Heart left ventricle (tissue), 16 donors: Measurements from ENCODE around the gene FAM167B. TPM values are rescaled to one million over a fixed set of nuclear protein-coding genes. Genes with fewer than 3 reads are reported as not detected.
"Not testable (repeated sequence)": the region's sequence is repeated elsewhere in the genome, so short reads cannot be mapped to it uniquely, and the experiment has no call there.

ENCODE experiments used
- ATAC-seq, 4 donors: fragments of 200-7000 bp; cut with Tn5 transposase; one replicate each; pipeline ENCODE4 v1.9.1; 2020 to 2022; ENCODE audit warnings: moderate library complexity in 4 of 4, mild to moderate bottlenecking in 3 of 4, moderate number of reproducible peaks in 1 of 4
- DNase-seq, 5 donors: peaks; one replicate each; pipeline ENCODE4 v3.0.0-alpha.2; 2020
- H3K27ac ChIP-seq, 12 donors: fragments of 200-600 bp; sonication (generic) in 4 of 12; one replicate each; pipeline versions ENCODE4 v1.5.0 to v1.8.0; 2016 to 2022; ENCODE audit warnings: mild to moderate bottlenecking in 2 of 12
- H3K27me3 ChIP-seq, 9 donors: fragments of 200-600 bp; sonication (generic) in 2 of 9; one replicate each; pipeline versions ENCODE4 v1.5.1 to v1.8.0; 2016 to 2022; ENCODE audit warnings: mild to moderate bottlenecking in 3 of 9
- H3K36me3 ChIP-seq, 9 donors: fragments of 200-600 bp; sonication (generic) in 2 of 9; one replicate each; pipeline versions ENCODE4 v1.5.0 to v1.8.0; 2018 to 2022; ENCODE audit warnings: mild to moderate bottlenecking in 2 of 9
- H3K4me1 ChIP-seq, 12 donors: fragments of 200-600 bp; sonication (generic) in 4 of 12; one replicate each; pipeline versions ENCODE4 v1.5.0 to v1.8.0; 2016 to 2022; ENCODE audit warnings: mild to moderate bottlenecking in 3 of 12
- H3K4me3 ChIP-seq, 12 donors: fragments of 200-600 bp; sonication (generic) in 4 of 12; one replicate each; pipeline versions ENCODE4 v1.5.0 to v1.8.0; 2017 to 2022; ENCODE audit warnings: mild to moderate bottlenecking in 9 of 12, moderate library complexity in 4 of 12
- H3K9me3 ChIP-seq, 12 donors: fragments of 200-600 bp; sonication (generic) in 4 of 12; one replicate each; pipeline versions ENCODE4 v1.5.0 to v1.8.0; 2016 to 2022; ENCODE audit warnings: mild to moderate bottlenecking in 1 of 12
- CTCF ChIP-seq, 12 donors: fragments of 200-600 bp; sonication (generic) in 4 of 12; IDR thresholded peaks; one replicate each; pipeline versions ENCODE4 v1.5.0 to v1.8.0; 2018 to 2022; ENCODE audit warnings: antibody characterized with exemption in 12 of 12, mild to moderate bottlenecking in 5 of 12
- POLR2A ChIP-seq, 2 donors: fragments of 450-650 bp; IDR thresholded peaks; one replicate each; pipeline ENCODE4 v1.6.1; 2017; ENCODE audit warnings: antibody characterized with exemption in 2 of 2, mild to moderate bottlenecking in 2 of 2, moderate library complexity in 2 of 2
- WGBS, 4 donors: extraction: QIAGEN DNeasy Blood & Tissue Kit in 2 of 4; methylation state at CpG; one replicate each; pipeline versions ENCODE4 v1.1.5 to v1.1.7; 2013 to 2018; 5-methylcytosine and 5-hydroxymethylcytosine counted together
- intact Hi-C, 10 donors: fragments of 100-400 bp; cut with DNase I; formaldehyde crosslinking; loops; one replicate each; pipeline versions ENCODE4 v1.11.1 to v1.14.2; 2022
- polyA plus RNA-seq, 2 donors: library from polyadenylated mRNA; stranded (reverse); fragments of 200-250 nt; gene quantifications; one replicate each; pipeline ENCODE4 v1.2.3, GENCODE V29; 2013
- total RNA-seq, 9 donors: library from RNA; depleted of rRNA in 2 of 9; stranded (reverse); fragments of >200 nt in 2 of 9; fragmentation: NEBNext Ultra II Directional in 3 of 9; extraction: Animal tissue kit (Norgen Biotek cat#: 25700) in 3 of 9; gene quantifications; one replicate each; pipeline versions ENCODE4 v1.1.0 to v1.2.4, GENCODE V29; 2016 to 2023
- donor health status: ischemic (EF 13 %, LVEDD 7.1; RV severe dilation, severe dysfunction).
- donor health status: healthy with polysubstance abuse.
- donor health status: DM: no; HTN: yes; CAD: no.
- donor health status: DM: no; HTN: no; CAD: no.
- donor health status: ischemic (EF 25% LVEDD 6.9; RV normal size, moderate dysfunction).
- donor health status: ischemic (EF 25% LVEDD 5.7; RV mildly dilated, moderate dysfunction).
- donor health status: healthy.
- donor health status: DM: yes; HTN: yes; CAD: no.
- donor health status: ischemic (EF 35%, LVEDD 5.7; RV mildly dilated, moderate dysfunction).
- donor health status: nonischemic (EF 11% LVEDD 7.7; RV severe dilation, severe dysfunction).
- donor health status: DM: yes; HTN: yes; CAD: no.
- donor health status: PGD.
- donor health status: ischemic (EF 29% LVEDD 5.4; RV normal size, mild dysfunction).
- donor health status: nonischemic (EF 23%, LVEDD 6.1; RV moderate dilation, normal function).

The FAM167B gene
- total and polyA plus RNA-seq, 11 donors, result 2.0 to 14.1 (median 5.6) TPM

DNA sequence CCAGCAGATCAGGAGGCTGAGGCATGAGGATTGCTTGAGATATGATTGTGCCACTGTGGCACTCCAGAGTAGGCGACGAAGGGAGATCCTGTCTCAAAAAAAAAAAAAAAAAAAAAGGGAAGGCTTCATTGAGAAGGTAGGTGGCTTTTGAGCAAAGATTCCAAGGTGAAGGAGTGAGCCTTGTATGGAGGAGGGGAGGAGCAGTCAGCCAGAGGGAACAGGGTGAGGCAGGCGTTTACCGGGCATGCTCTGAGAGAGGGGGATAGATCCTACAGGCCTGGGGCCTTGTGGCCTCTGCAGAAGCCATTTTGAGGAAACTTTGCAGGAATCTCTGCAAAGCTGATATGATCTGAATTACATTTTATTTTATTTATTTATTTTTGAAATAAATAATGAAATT lies 39.7 kb downstream of the FAM167B start:
- 94 to 97% (median 96%) methylated on average over 4 of the region's 4 CpGs for WGBS, 4 donors
- H3K4me1 ChIP-seq, result peaks cover 0 to 11% (median 4%) of the 10 kb centered on the region in 12 donors
- DNase-seq (no peak), ATAC-seq (no peak)
- H3K36me3 ChIP-seq, result no peaks in the 10 kb centered on the region
- H3K4me3 ChIP-seq, result no peak overlapping the region
- H3K27me3 ChIP-seq, result no peaks in the 10 kb centered on the region
- no peak overlapping the region for H3K27ac ChIP-seq
- TF ChIP-seq POLR2A (IDR thresholded peaks at IDR 0.05) (no peak), CTCF (IDR thresholded peaks at IDR 0.05) (no peak)
- H3K9me3 ChIP-seq, result no peaks in the 10 kb centered on the region
- intact Hi-C loops, result no loop called here

- TF ChIP-seq POLR2A (IDR thresholded peaks at IDR 0.05) (no peak), CTCF (IDR thresholded peaks at IDR 0.05) (no peak)
- Histone ChIP-seq H3K9me3 (no peaks in the 10 kb centered on the region), H3K4me1 (peaks cover 0 to 29% (median 11%) of the 10 kb centered on the region in 12 donors), H3K27ac (no peak overlapping the region), H3K27me3 (no peaks in the 10 kb centered on the region), H3K36me3 (no peaks in the 10 kb centered on the region), H3K4me3 (no peak overlapping the region)
- intact Hi-C loops, result no loop called here
- 95 to 97% (median 96%) methylated on average over 7 of the region's 7 CpGs for WGBS, 4 donors
- no peak for DNase-seq
- ATAC-seq, result no peak
Measured at GRCh38 chr1:32289256-32289655, 42.2 kb downstream of the FAM167B start.

DNA sequence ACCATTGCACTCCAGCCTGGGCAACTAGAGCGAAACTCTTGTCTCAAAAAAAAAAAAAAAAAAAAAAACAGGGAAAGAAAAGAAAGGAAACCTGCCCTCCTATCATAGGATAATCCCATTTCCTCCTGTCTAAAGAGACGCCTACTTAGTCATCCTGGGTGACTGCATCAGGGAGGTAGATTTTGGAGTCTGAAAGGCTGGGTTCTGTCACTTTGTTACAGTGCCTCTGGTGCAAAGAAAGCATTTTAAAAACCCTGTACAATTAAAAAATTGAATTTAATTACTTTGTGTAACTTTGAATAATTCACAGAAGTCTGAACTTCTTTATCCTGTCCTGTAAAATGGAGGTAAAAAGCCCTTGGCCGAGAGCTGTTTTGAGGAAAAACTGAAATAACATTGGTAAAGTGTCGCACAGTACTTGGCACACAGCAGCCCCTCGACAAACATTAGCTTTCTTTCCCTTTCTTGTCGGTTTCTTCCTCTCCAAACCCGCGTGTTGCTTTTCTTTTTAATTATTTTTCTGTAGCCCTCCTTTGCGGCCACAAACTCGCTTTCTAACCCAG lies 44.2 kb downstream of the FAM167B start:
- H3K9me3 ChIP-seq, result no peaks in the 10 kb centered on the region
- ATAC-seq (no peak), DNase-seq (no peak)
- peak overlapping the region; percentile 50 to 92 (median 72) for H3K4me3 ChIP-seq
- H3K4me1 ChIP-seq, result peaks cover 0 to 34% (median 11%) of the 10 kb centered on the region in 12 donors
- 63 to 68% (median 65%) methylated on average over 10 of the region's 10 CpGs for WGBS, 4 donors
- intact Hi-C loops, result loop anchor here in 5 of 10 donors (2.0 to 5.0 kb wide), 4 partner anchors 42 to 69 kb away; partner anchors contain the start of genes EIF3I (in 1 of the 5), FAM167B (in 1 of the 5) and TMEM234 (in 1 of the 5)
- TF ChIP-seq POLR2A (IDR thresholded peaks at IDR 0.05), result no peak
- no peak for TF ChIP-seq CTCF (IDR thresholded peaks at IDR 0.05)
- peak overlapping the region in 11 of 12 donors; percentile 62 to 93 (median 83) for H3K27ac ChIP-seq
- H3K36me3 ChIP-seq, result no peaks in the 10 kb centered on the region
- no peaks in the 10 kb centered on the region for H3K27me3 ChIP-seq

- intact Hi-C loops, result loop anchor here in 5 of 10 donors (2.0 to 5.0 kb wide), 4 partner anchors 43 to 70 kb away; partner anchors contain the start of genes EIF3I (in 1 of the 5), FAM167B (in 1 of the 5) and TMEM234 (in 1 of the 5)
- H3K9me3 ChIP-seq, result no peaks in the 10 kb centered on the region
Measured at GRCh38 chr1:32291708-32292538, 44.9 kb downstream of the FAM167B start, which contains the start of gene HDAC1. Gene HDAC1 (plus strand): TSS chr1:32292083. CDS start chr1:32292170, 87 bp downstream.

DNA sequence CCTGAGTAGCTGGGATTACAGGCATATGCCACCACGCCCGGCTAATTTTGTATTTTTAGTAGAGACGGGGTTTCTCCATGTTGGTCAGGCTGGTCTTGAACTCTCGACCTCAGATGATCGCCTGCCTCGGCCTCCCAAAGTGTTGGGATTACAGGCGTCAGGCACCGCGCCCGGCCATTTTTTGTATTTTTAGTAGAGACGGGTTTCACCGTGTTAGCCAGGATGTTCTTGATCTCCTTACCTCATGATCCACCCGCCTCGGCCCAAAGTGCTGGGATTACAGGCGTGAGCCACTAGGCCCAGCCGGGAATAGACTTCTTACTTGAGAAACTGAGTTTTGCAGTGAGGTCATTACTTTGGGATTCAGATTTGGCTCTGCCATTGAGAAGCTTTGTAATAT lies 51.2 kb downstream of the FAM167B start:
- not testable (repeated sequence) for H3K27me3 ChIP-seq, H3K9me3 ChIP-seq, DNase-seq, H3K27ac ChIP-seq, ATAC-seq, H3K4me3 ChIP-seq
- 95 to 97% (median 97%) methylated on average over 16 of the region's 16 CpGs for WGBS, 4 donors
- intact Hi-C loops, result loop anchor here in 1 of 10 donors (5.0 kb wide), 1 partner anchor 81 kb away; no protein-coding TSS in a partner anchor
- H3K4me1 ChIP-seq, result peaks cover 0 to 15% (median 0%) of the 10 kb centered on the region in 12 donors
- peaks cover 0 to 20% (median 11%) of the 10 kb centered on the region in 9 donors for H3K36me3 ChIP-seq

More at GRCh38 chr1:32291708-32292538, 44.9 kb downstream of the FAM167B start, which contains the start of gene HDAC1:
- Histone ChIP-seq H3K27ac (peak within 1 kb of the TSS; percentile 61 to 93 (median 82)), H3K4me3 (peak within 1 kb of the TSS; percentile 50 to 92 (median 72)), H3K36me3 (no peaks in the 10 kb centered on the region), H3K4me1 (peaks cover 0 to 34% (median 12%) of the 10 kb centered on the region in 12 donors), H3K27me3 (no peaks in the 10 kb centered on the region)
- WGBS, 4 donors, result 1 to 2% (median 1%) methylated on average over 47 to 67 of the region's 67 CpGs
- TF ChIP-seq CTCF (IDR thresholded peaks at IDR 0.05) (peak in 1 of 12 donors; percentile 5), POLR2A (IDR thresholded peaks at IDR 0.05) (peak in 1 of 2 donors; percentile 51)
- ATAC-seq (peak; percentile 98 to 99 (median 99)), DNase-seq (peak; percentile 96 to 99 (median 98))
